ENCODE data around the gene OTUB2.

Gene OTUB2

DNA sequence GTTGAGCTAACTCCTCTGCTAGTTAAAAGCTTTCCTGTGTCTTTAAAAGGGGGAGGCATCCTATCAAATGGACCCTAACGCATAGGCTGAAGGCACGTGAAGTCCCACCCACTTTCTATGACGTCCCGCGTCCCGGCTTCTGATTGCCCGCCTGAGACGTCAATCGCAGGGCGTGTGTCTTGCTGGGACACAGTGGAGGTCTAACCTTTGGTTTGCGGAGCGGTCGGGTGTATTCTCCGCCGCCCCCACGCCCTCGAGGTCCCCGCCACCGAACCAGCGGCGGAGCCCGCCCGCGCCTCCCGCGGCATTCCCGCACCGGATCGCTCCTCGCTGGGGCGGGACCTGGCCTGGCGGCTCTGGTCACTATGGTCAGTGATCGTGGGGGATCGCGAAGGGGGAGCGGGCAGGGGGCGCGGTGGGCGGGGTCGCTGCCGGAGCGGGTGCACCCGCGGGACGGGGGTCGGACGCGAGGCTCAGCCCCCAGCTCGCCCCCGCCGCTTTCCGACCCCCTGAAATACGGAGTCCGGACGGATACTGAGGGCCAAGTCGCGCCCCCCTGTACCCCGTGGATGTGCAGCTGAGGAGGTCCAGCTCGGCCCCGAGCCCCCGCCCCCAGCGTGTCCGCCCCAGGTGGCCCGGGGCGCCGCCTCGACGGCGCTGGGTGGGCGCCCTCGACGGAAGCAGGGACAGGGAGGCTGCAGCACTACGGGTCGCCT is at the start of gene OTUB2:
TSS of gene OTUB2 (plus strand) at position 168 of the 716 bp plus-strand sequence. CDS start at position 366, 198 bp downstream.
- peak; percentile 95 for DNase-seq

- DNase-seq = no peak
Observed at GRCh38 chr14:93976477-93977057, 49.6 kb upstream of the OTUB2 start, which contains the start of gene ASB2. Gene ASB2, minus strand, starts transcription at chr14:93976570. Its CDS starts 12,031 bp downstream, at chr14:93964539.

DNA sequence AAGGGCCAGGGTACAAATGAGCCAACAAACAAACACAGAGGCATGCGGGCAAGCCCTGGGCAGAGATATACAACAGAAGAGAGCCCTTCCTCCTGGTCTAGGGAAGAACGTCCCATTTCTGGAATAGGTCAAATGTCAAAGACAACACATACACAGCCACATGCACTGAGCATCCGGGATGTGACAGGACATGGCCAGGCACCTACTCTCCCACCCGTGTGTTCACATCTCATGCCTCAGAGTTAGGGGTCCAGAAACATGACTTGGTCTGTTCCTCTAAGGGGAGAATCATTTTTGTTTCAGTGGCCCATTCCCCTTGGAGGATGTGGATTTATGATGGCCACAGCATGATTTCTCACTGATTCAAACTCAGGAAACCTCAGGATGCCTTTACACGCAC is 49.0 kb upstream of the OTUB2 start:
- no peak for DNase-seq

DNA sequence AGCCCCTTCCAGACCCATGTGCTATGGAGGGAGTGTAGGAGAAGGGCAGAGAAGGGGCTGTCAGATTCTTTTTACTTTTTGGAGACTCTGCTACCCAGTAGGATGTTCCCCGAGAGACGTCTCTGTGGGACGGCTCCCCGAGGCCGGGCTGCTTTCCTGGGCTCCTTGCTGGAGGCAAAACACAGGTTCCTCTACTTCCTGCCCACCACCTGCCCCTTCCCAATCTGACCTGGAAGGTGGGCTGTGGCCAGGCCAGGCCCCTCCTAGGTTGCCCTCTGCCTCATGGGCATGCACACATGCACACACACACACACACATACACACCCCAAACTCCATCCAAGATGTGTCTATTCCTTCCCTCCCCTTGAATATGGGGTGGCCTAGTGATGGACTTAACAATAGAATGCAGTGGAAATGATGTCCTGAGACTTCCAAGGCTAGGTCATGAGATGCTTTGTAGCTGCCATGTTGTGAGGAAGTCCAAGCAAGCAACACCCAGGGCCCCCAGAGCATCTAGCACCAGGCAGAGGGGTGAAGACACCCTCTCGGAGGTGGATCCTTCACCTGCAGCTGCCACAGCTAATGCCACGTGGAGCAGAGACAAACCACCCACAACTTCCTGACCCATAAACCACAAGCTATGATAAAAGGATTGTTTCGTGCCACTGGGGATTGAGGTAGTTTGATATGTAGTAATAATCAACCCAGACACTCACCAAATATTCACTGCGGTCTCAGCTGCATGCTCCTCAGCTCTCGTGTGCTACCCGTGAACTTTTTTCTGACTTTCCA is 48.2 kb upstream of the OTUB2 start:
- peak; percentile 71 for DNase-seq

DNA sequence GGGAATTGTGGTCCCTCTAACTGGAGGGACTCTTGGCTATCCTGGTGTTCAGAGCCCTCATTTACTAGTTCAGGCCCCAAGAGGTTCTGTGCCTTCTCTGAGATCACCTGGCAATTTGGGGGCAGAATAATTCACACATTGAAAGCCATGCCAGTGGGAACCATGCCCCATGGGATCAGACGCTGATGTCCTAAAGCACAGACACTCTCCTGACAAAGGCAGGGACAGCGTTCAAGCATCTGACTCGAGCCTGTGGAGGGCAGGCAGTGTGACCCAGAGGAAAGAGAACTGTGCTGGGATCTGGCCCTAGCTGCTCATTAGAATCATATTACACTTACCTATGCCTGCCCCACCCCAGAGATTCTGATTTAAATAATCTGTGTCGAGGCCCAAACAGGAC is 47.4 kb upstream of the OTUB2 start:
- DNase-seq = no peak

DNA sequence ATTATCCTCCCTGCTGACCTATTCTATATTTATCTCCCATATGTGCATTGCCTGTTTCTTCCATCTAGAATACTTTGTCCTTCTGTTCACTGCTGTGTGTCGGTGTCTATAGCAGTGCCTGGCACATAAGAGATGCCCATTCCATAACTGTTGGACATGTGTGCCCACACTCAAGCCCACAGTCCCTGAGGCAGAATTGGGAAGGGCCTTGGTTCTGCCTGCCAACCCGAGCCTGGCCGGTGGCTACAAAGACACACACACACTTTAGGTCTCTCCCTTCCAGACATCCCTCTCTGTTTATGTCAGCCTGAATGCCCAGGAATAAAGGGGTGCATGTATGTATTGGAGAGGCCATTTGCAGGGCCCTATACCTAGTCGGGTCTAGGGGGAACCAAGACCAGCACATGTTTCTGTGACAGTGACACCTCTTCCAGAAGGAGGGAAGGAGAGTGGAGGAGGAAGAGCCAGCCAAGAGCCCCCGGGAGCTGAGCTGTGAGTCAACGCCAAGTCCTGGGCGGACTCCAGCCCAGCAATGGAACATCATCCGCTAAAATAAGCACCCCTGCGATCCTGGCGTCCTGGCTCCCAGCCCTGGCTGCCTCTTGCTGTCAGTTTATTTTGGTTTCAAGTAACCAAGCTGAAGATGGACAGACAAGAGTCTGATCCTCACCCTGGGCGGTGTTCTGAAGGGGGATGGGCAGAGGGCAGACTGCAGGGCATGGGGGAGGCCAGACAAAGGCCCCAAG is 45.5 kb upstream of the OTUB2 start:
- no peak for DNase-seq

DNA sequence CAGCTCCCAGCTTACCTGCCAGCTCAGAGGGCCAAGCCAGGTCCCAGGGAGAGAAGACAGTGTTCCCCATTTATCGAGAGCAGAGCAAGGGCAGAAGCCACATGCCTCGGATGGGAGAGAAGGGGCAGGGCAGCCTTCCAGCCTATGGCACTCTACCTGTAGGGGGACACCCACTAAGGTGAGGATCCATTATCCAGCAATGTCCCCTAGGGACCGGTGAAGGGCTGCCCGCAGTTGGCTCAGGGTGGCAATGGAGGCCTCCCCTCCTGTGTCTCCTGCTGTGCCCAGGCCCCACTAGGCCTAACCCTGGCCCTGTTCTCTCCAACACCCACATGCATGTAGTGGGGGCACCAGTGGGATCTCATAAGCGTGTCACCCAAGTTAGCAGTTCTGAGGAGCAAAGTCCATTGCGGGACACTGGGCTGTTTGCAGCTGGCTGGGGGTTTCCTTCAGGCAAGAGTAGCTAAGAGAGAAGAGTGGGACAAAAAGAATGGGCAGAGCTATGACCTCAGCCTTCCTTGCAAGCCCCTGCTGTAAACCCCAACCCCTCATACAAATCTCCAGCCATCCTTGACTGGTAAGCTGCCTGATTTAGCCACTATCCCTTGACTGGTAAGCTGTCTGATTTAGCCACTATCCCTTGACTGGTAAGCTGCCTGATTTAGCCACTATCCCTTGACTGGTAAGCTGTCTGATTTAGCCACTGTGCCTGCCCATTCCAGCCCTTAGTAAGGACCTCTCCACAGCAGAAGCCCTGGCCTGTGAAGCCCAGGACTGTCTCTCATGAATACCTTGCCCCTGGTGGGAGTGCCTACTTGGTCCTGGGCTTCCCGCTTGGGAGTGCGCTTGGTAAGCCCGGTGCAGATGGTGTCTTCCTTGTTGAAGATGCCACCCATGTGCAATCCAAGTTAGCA is 44.6 kb upstream of the OTUB2 start:
- no peak for DNase-seq

GRCh38 chr14:93982230-93983007 is 43.7 kb upstream of the OTUB2 start:
- DNase-seq = no peak

- no peak for DNase-seq
Observed at GRCh38 chr14:93984070-93984469, 42.1 kb upstream of the OTUB2 start.

DNA sequence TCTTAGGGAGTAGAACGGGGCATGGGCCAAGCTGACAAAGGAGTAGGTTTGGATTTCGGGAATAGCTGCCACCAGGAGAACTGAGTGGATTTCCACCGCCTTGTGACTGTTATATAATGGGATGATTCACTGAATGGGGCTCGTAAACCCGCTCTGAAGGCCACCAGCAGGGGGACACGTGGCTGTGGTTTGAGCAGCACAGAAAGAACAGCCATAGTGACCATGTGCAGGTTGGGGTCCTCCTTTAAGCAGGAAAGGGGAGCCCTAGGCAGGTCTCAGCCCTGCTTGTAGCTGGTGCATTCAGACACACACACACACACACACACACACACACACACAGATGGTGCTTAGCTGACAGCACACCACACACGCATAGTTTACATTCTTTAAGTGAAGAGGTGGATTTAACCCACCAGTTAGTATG is 41.1 kb upstream of the OTUB2 start:
- no peak for DNase-seq

DNA sequence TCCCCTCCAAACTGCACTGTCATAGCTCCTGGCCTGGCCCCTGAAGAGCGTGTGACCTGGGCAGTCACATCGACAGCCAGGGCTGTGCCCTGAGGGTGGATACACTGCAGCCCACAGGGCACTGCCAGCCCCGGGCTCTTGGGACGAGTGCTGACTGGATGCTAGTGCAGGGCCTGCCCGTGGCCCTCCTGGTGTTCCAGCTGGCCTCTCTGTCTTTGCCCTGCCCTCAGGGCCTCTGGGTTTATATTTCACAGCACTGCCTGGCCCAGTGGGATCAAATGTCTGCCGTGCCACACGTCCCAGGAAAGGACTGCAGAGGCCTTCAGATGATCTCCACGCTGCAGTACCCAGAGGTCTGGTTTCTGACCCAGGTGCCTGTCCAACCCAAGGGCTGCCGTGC is 39.2 kb upstream of the OTUB2 start:
- no peak for DNase-seq

DNA sequence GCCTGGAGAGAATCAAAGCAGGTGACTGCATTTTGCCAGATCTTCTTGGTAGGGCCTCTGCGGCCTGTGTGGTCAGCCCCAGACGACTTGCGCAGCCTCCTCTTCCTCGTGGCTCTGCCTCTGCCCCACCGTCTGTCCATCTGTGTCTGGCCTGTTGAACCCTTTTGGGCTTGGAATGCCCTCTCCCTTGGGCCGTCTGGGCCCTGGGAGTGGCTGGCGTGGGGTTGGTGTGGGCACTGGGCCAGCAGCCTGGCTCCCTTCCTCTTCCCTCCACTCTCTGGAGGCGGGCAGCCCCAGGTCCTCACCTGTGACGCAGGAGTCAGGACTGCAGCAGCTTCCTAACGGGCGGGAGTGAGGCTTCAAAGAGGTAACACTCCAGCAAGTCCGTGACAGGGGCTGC is 38.8 kb upstream of the OTUB2 start:
- DNase-seq = no peak

GRCh38 chr14:93987815-93988476 is 38.2 kb upstream of the OTUB2 start:
- no peak for DNase-seq

DNA sequence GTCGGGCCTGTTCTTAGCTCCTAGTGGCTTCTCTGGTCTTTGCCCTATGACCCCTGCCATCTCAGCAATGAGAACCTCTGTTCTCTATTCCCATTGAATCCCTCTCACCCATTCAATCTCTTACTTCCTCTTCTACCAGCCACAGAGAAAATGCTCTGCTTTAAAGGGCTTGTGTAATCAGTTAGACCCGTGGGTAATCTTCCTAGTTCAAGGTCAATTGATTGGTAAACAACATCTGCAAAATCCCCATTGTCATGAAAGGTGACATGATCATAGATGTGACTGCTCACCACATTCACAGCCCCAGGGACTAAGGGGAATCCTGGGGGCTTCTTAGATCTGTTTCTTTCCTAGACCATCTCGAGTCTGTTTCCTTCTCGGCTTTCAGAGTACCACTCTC is 36.2 kb upstream of the OTUB2 start:
- DNase-seq = no peak

DNA sequence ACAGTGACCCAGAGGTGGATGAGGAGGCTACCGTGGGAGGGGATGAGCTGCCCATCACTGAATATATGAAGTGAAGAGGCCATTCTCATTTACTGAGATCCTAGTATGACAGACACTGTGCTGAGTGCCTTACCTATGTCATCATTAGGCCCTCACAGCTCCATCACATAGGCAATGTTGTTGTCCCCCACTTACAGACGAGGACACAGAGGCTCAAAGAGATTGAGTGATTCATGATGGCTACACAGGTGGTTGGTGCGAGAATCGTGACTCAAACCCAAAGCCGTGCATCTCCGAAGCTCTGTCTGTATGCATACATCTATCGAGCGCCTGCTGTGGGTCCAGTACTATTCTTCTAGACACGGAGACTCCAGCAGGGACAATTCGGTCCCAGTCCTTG is 34.9 kb upstream of the OTUB2 start:
- DNase-seq = no peak

GRCh38 chr14:93991649-93992048 is 34.5 kb upstream of the OTUB2 start:
- no peak for DNase-seq

DNA sequence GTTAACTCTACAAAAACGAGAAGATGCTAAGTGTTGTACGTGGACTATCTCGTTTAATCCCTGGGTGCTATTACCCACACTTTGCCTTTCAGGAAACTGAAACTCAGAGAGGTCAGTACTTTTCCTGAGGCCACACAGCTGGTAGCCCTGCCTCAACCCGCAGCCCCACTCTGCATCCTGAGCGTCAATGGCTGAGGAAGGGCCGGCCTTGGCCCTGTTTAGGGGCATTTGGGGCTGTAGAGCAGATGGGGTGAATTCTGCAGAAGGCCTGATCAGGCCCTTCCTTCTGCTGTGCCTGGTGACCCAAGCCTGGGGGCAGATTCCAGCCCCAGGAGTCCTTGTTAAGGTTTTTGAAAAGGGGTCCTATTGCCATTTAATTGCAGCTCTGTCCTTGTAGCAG is 32.8 kb upstream of the OTUB2 start:
- no peak for DNase-seq

DNA sequence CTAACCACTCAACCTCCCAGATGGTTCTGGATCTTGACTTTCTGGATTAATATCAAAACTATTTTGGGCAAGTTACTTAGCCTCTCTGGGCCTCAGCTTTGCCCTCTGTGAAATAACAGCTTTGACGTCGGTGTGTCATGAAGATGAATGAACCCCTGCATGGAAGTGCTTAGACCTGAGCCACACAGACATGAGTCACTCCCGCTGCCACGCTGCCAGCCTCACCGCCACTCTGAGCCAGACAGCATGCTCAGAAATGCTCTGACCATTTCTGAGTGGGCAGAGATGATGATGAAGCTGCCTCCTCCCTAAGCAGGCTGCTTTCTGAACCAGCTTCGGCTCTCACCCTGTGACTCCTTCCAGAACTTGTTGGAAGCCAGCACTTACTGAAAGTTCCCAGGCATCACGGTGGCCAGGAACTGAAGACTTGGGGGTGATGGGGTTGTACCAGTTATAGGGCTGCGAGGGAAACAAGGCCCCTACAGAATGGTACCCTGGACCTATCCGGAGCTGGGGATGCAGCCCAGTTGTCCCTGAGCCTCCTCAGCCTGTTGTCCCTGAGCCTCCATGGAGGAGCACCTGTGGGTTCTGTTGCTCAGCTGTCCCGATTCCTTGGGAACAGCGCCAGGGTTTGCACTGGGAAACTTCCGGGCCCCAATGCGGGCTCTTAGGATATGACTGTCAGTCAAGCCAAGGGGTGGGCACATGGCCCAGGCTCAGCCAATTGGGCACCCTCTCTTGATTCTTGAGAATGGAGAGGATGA is 31.0 kb upstream of the OTUB2 start:
- no peak for DNase-seq

DNA sequence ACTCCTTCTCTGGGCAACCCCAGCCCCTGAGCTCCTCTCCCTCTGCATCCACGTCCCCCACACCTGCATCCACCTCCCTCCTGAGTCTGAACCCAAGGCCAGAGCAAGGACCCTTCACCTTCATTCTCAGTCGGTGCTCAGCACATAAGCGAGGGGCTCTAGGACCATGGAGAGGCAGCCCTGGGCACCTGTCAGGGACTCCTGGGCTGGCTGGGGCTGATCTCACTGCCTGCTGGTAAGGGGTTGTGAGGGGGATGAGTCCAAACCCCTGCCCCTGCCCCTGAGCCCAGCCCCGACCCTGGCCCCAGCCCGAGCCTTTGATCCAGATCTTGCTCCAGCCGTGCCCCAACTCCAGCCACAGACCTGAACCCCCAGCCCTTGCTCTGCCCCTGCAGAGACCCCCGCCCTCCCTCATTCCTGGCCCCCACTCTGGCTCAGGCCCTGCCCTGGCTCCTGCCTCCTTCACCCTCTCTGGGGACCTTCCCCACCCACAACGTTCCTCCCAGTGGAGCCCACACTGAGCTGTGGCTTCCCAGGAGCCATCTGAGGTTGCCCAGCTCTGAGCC is 29.9 kb upstream of the OTUB2 start:
- no peak for DNase-seq

DNA sequence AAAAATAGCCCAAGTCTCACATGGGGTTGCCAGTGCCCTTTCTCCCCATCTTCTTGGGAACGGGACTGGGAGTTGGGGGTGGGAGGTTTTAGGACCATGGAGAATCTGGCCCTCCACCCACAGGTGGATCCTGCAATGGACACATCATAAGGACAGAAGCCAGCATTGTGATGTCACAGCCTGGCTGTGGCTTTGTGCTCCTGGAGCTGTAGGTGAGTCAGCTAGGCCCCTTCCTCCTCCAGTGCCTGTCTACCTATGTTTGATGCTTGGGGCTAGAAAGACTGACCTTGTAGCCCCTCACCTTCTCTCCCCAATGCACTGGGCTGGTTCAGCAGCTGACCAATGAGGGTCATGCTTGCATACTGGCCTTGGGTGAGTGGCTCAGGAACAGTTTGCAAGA is 29.1 kb upstream of the OTUB2 start, which contains the start of gene CCDC197:
TSS of gene CCDC197 (plus strand) at position 220 of the 400 bp plus-strand sequence. CDS start 831 bp downstream, outside the sequence.
- DNase-seq = no peak
